HCT116 (cell line): ENCODE results near the gene GPR176. TPM values are rescaled to one million over a fixed set of nuclear protein-coding genes. Genes with fewer than 3 reads are reported as not detected.

ENCODE experiments used
- ATAC-seq: fragments of 200-7000 bp; cut with Tn5 transposase; 2 replicates; pipeline ENCODE4 v1.9.1; 2020; ENCODE audit warnings: mild to moderate bottlenecking, moderate library complexity
- BruUV-seq: library from RNA; stranded (reverse); fragments of 400-500 nt; replicated peaks from 2 replicates; lab custom pipeline; 2021; lab: Mats Ljungman, UMichigan
- CTCF ChIA-PET: fragments of 300-600 bp; sonication (Branson Sonifier 250); formaldehyde crosslinking; loops from one replicate; lab custom pipeline; 2021; ENCODE audit warnings: antibody characterized with exemption; lab: Charles Lee
- POLR2A ChIA-PET: fragments of 300-600, 350-600 bp; sonication (Branson Sonifier 250); formaldehyde crosslinking; loops from one replicate; lab custom pipeline; 2021; ENCODE audit warnings: antibody characterized with exemption; lab: Charles Lee
- RAD21 ChIA-PET, 2 experiments: fragments of 300-600 bp; sonication (Branson Sonifier 250); formaldehyde crosslinking; loops; one replicate each; lab custom pipeline; 2023; ENCODE audit warnings: low total read pairs in 2 of 2; ENCODE audit not compliant: uncharacterized antibody in 2 of 2, unreplicated experiment in 2 of 2, low non-redundant PET in 1 of 2; lab: Charles Lee
- DNase-seq: peaks from one replicate; pipeline ENCODE4 v3.0.0-alpha.2; 2010; ENCODE audit warnings: low read depth, low spot score
- H2AFZ ChIP-seq: fragments of 200-600 bp; shearing (Covaris generic), sonication (generic); 2 replicates; pipeline ENCODE4 v1.6.1; 2017; ENCODE audit warnings: low read depth, mixed run types, mixed read lengths, antibody characterized with exemption, low read length; ENCODE audit not compliant: poor library complexity, severe bottlenecking
- H3K27ac ChIP-seq: 2 replicates; pipeline ENCODE4 v1.5.1; 2012; ENCODE audit warnings: low read depth, low read length
- H3K27me3 ChIP-seq: fragments of 200-600 bp; sonication (generic); 2 replicates; pipeline ENCODE4 v1.6.1; 2016; ENCODE audit warnings: mixed run types, low read length, mixed read lengths; ENCODE audit not compliant: insufficient read depth
- H3K36me3 ChIP-seq, 2 experiments: fragments of 200-500 bp in 1 of 2; fragments of 200-600 bp in 1 of 2; sonication (Bioruptor generic) in 1 of 2; sonication (generic) in 1 of 2; 2 replicates each; pipeline versions ENCODE4 v1.5.1 to v1.6.1; 2014 to 2016; ENCODE audit warnings: low read length in 2 of 2, inconsistent platforms in 1 of 2, mixed read lengths in 1 of 2, mixed run types in 1 of 2; ENCODE audit not compliant: insufficient read depth in 2 of 2, control insufficient read depth in 1 of 2
- H3K4me1 ChIP-seq, 2 experiments: fragments of 200-600 bp in 1 of 2; sonication (generic) in 1 of 2; 2 replicates each; pipeline versions ENCODE4 v1.5.1 to v1.6.1; 2012 to 2017; ENCODE audit warnings: low read length in 2 of 2, inconsistent platforms in 1 of 2, mild to moderate bottlenecking in 1 of 2, mixed read lengths in 1 of 2, mixed run types in 1 of 2, moderate library complexity in 1 of 2; ENCODE audit not compliant: insufficient read depth in 2 of 2, control insufficient read depth in 1 of 2
- H3K4me2 ChIP-seq: fragments of 200-600 bp; sonication (generic); 2 replicates; pipeline ENCODE4 v1.6.1; 2017; ENCODE audit warnings: mixed run types, low read length, mixed read lengths
- H3K4me3 ChIP-seq, 2 experiments: fragments of 200-600 bp in 1 of 2; sonication (generic) in 1 of 2; replicated peaks in 1 of 2; 2 replicates each; pipeline ENCODE4 v1.5.1; 2011 to 2016; ENCODE audit warnings: low read length in 2 of 2, control low read depth in 1 of 2, low read depth in 1 of 2, mild to moderate bottlenecking in 1 of 2, mixed read lengths in 1 of 2, mixed run types in 1 of 2
- H3K79me2 ChIP-seq: fragments of 200-600 bp; sonication (generic); 2 replicates; pipeline ENCODE4 v1.6.1; 2017; ENCODE audit warnings: mild to moderate bottlenecking, mixed run types, low read length, moderate library complexity, mixed read lengths; ENCODE audit not compliant: insufficient read depth
- H3K9ac ChIP-seq: fragments of 200-600 bp; sonication (generic); 2 replicates; pipeline ENCODE4 v1.6.1; 2016; ENCODE audit warnings: low read length, mixed read lengths
- H3K9me2 ChIP-seq: fragments of 200-600 bp; sonication (generic), shearing (Covaris generic); 2 replicates; pipeline ENCODE4 v1.6.1; 2017; ENCODE audit warnings: mixed run types, mild to moderate bottlenecking, moderate library complexity; ENCODE audit not compliant: insufficient read depth
- H3K9me3 ChIP-seq, 2 experiments: fragments of 200-500 bp in 1 of 2; fragments of 200-600 bp in 1 of 2; sonication (Bioruptor generic) in 1 of 2; sonication (generic) in 1 of 2; 2 replicates each; pipeline ENCODE4 v1.6.1; 2014 to 2017; ENCODE audit warnings: low read length in 2 of 2, mixed read lengths in 2 of 2, inconsistent platforms in 1 of 2, low read depth in 1 of 2, mild to moderate bottlenecking in 1 of 2, mixed run types in 1 of 2, moderate library complexity in 1 of 2; ENCODE audit not compliant: control insufficient read depth in 1 of 2, insufficient read depth in 1 of 2
- H4K20me1 ChIP-seq: fragments of 200-600 bp; sonication (generic), shearing (Covaris generic); 2 replicates; pipeline ENCODE4 v1.6.1; 2017; ENCODE audit warnings: mixed run types, mild to moderate bottlenecking, moderate library complexity; ENCODE audit not compliant: insufficient read depth
- CBX3 ChIP-seq: IDR thresholded peaks from 2 replicates; pipeline ENCODE4 v1.6.1; 2012; ENCODE audit warnings: low read depth
- CEBPB ChIP-seq: IDR thresholded peaks from 2 replicates; pipeline ENCODE4 v1.6.1; 2012; ENCODE audit warnings: low read depth
- EGR1 ChIP-seq: IDR thresholded peaks from 2 replicates; pipeline ENCODE4 v1.6.1; 2012; ENCODE audit warnings: low read depth
- FOSL1 ChIP-seq: IDR thresholded peaks from 2 replicates; pipeline ENCODE4 v1.6.1; 2012; ENCODE audit warnings: low read depth
- JUND ChIP-seq: IDR thresholded peaks from 2 replicates; pipeline ENCODE4 v1.6.1; 2012
- POLR2AphosphoS5 ChIP-seq: IDR thresholded peaks from 2 replicates; pipeline ENCODE4 v1.6.1; 2011; ENCODE audit warnings: mild to moderate bottlenecking, low read depth, low read length, moderate library complexity
- RAD21 ChIP-seq: IDR thresholded peaks from 2 replicates; pipeline ENCODE4 v1.6.1; 2012; ENCODE audit warnings: low read depth, mild to moderate bottlenecking
- SIN3A ChIP-seq: IDR thresholded peaks from 2 replicates; pipeline ENCODE4 v1.6.1; 2012; ENCODE audit warnings: low read depth
- SP1 ChIP-seq: IDR thresholded peaks from 2 replicates; pipeline ENCODE4 v1.6.1; 2012; ENCODE audit warnings: low read depth
- SRF ChIP-seq: IDR thresholded peaks from 2 replicates; pipeline ENCODE4 v1.6.1; 2012; ENCODE audit warnings: low read depth
- TCF7L2 ChIP-seq: IDR thresholded peaks from 2 replicates; pipeline ENCODE4 v1.7.0; 2011; ENCODE audit warnings: borderline replicate concordance, inconsistent platforms; ENCODE audit not compliant: insufficient read depth, insufficient read length; ENCODE audit errors: extremely low read depth
- ZNF274 ChIP-seq: fragments of 200-500 bp; sonication (Bioruptor generic); IDR thresholded peaks from 2 replicates; pipeline ENCODE4 v1.6.1; 2014; ENCODE audit warnings: mild to moderate bottlenecking, low read depth, low read length, inconsistent platforms
- intact Hi-C: fragments of 100-400 bp; cut with micrococcal nuclease; formaldehyde crosslinking; loops from 2 replicates; pipeline ENCODE4 v1.10.0; 2022
- total RNA-seq: library from RNA; stranded (reverse); gene quantifications from one replicate; pipeline ENCODE4 v1.2.1, GENCODE V29; 2021; ENCODE audit not compliant: unreplicated experiment
- TF ChIP-seq, protein P1 (sequence below): IDR thresholded peaks from 2 replicates; pipeline ENCODE4 v1.6.1; 2012
- TF ChIP-seq, protein P2 (sequence below), 3 experiments: fragments of 200-600 bp in 1 of 3; sonication (generic) in 1 of 3; IDR thresholded peaks in 2 of 3; conservative IDR thresholded peaks in 1 of 3; 2 replicates each; pipeline ENCODE4 v1.5.1; 2012 to 2017; ENCODE audit warnings: low read depth in 2 of 3, low read length in 2 of 3, antibody characterized with exemption in 1 of 3, borderline replicate concordance in 1 of 3, control low read depth in 1 of 3, mild to moderate bottlenecking in 1 of 3, mixed read lengths in 1 of 3, mixed run types in 1 of 3, moderate library complexity in 1 of 3; ENCODE audit not compliant: insufficient read depth in 1 of 3

Gene GPR176
- total RNA-seq, 1 experiment from 2014 or later: 1.7 TPM

GRCh38 chr15:39801641-39802309 is 118.3 kb downstream of the GPR176 start:
- no peaks in the 10 kb centered on the region for H3K27me3 ChIP-seq
- ChIA-PET RAD21 (no interaction called here), POLR2A (no interaction called here), CTCF (interaction anchor here (1.0 kb wide), 2 partner anchors 73 to 116 kb away, joined by 3 to 5 read pairs; no protein-coding TSS in a partner anchor)
- TF ChIP-seq EGR1 (no peak), RAD21 (peak; percentile 54), POLR2AphosphoS5 (no peak), SIN3A (no peak), FOSL1 (no peak), CEBPB (no peak), JUND (no peak), CBX3 (no peak), TCF7L2 (no peak), SRF (no peak), ZNF274 (no peak), SP1 (no peak)
- TF ChIP-seq, protein P1, sequence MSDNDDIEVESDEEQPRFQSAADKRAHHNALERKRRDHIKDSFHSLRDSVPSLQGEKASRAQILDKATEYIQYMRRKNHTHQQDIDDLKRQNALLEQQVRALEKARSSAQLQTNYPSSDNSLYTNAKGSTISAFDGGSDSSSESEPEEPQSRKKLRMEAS: no peak
- TF ChIP-seq, protein P2, sequence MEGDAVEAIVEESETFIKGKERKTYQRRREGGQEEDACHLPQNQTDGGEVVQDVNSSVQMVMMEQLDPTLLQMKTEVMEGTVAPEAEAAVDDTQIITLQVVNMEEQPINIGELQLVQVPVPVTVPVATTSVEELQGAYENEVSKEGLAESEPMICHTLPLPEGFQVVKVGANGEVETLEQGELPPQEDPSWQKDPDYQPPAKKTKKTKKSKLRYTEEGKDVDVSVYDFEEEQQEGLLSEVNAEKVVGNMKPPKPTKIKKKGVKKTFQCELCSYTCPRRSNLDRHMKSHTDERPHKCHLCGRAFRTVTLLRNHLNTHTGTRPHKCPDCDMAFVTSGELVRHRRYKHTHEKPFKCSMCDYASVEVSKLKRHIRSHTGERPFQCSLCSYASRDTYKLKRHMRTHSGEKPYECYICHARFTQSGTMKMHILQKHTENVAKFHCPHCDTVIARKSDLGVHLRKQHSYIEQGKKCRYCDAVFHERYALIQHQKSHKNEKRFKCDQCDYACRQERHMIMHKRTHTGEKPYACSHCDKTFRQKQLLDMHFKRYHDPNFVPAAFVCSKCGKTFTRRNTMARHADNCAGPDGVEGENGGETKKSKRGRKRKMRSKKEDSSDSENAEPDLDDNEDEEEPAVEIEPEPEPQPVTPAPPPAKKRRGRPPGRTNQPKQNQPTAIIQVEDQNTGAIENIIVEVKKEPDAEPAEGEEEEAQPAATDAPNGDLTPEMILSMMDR (IDR thresholded peaks at IDR 0.05 in 2 of 3, conservative IDR thresholded peaks at IDR 0.05 in 1 of 3; ENCODE audit: borderline replicate concordance in 1 of 3, insufficient read depth in 1 of 3, low read depth in 2 of 3, low read length in 2 of 3): peak; percentile 24 to 60 (median 59); a peak in 5 of 6 replicates
- no peaks in the 10 kb centered on the region for H3K9me3 ChIP-seq
- no peaks in the 10 kb centered on the region for H3K9me2 ChIP-seq
- H3K9ac ChIP-seq: no peak overlapping the region
- H3K27ac ChIP-seq: no peak overlapping the region
- ATAC-seq (peak; percentile 98), DNase-seq (peak; percentile 46)
- no peaks in the 10 kb centered on the region for H4K20me1 ChIP-seq
- H3K36me3 ChIP-seq: no peaks in the 10 kb centered on the region
- no TSS peak for BruUV-seq
- no peak overlapping the region for H3K4me2 ChIP-seq
- H3K79me2 ChIP-seq: no peaks in the 10 kb centered on the region
- peak overlapping the region; percentile 24 for H2AFZ ChIP-seq
- H3K4me3 ChIP-seq: no peak overlapping the region
- intact Hi-C loops: loop anchor here (1.0 kb wide), 1 partner anchor 74 kb away; no protein-coding TSS in a partner anchor
- H3K4me1 ChIP-seq: peaks cover 0 to 4% of the 10 kb centered on the region in 2 experiments; a peak in 1 of 4 replicates
